Adrenal gland (tissue), 12 donors: Measurements from ENCODE around the gene DHFR. TPM values are rescaled to one million over a fixed set of nuclear protein-coding genes. Genes with fewer than 3 reads are reported as not detected.

Experiments used
- DNase-seq, 7 donors: peaks; one replicate each; pipeline ENCODE4 v3.0.0-alpha.2; 2019 to 2020
- H3K27ac ChIP-seq, 5 donors: fragments of 200-600 bp; sonication (generic) in 4 of 5; 1 replicate in 3 of 5; 2 replicates in 2 of 5; pipeline versions ENCODE4 v1.5.1 to v1.8.0; 2016 to 2020; ENCODE audit warnings: mild to moderate bottlenecking in 1 of 5
- H3K27me3 ChIP-seq: fragments of 200-600 bp; 2 replicates; pipeline ENCODE4 v1.8.0; 2021
- H3K36me3 ChIP-seq, 2 donors: fragments of 200-600 bp; replicated peaks in 1 of 2; 1 replicate in 1 of 2; 2 replicates in 1 of 2; pipeline versions ENCODE4 v1.5.1 to v1.8.0; 2018 to 2022
- H3K4me1 ChIP-seq, 2 donors: fragments of 200-600 bp; replicated peaks in 1 of 2; 1 replicate in 1 of 2; 2 replicates in 1 of 2; pipeline versions ENCODE4 v1.5.1 to v1.8.0; 2018 to 2021
- H3K4me3 ChIP-seq, 4 donors: fragments of 200-600 bp; sonication (generic) in 3 of 4; one replicate each; pipeline ENCODE4 v1.5.1; 2016 to 2018
- H3K9me3 ChIP-seq, 3 donors: fragments of 200-600 bp; sonication (generic) in 1 of 3; replicated peaks in 1 of 3; 1 replicate in 2 of 3; 2 replicates in 1 of 3; pipeline versions ENCODE4 v1.5.1 to v1.8.0; 2016 to 2021
- CTCF ChIP-seq, 6 experiments: fragments of 450-650 bp in 4 of 6; fragments of 200-600 bp in 2 of 6; sonication (generic) in 1 of 6; IDR thresholded peaks; 1 replicate in 5 of 6; 2 replicates in 1 of 6; pipeline versions ENCODE4 v1.5.1 to v1.8.0; 2016 to 2021; ENCODE audit warnings: antibody characterized with exemption in 6 of 6, mild to moderate bottlenecking in 2 of 6, moderate library complexity in 1 of 6
- POLR2A ChIP-seq, 2 donors: fragments of 450-650 bp; IDR thresholded peaks; one replicate each; pipeline ENCODE4 v1.6.1; 2017; ENCODE audit warnings: antibody characterized with exemption in 2 of 2, mild to moderate bottlenecking in 2 of 2, moderate library complexity in 1 of 2
- WGBS, 4 donors: extraction: QIAGEN DNeasy Blood & Tissue Kit in 2 of 4; methylation state at CpG; one replicate each; pipeline versions ENCODE4 v1.1.5 to v1.1.7; 2013 to 2017; 5-methylcytosine and 5-hydroxymethylcytosine counted together
- intact Hi-C, 2 donors: fragments of 100-400 bp; cut with DNase I; formaldehyde crosslinking; loops; one replicate each; pipeline versions ENCODE4 v1.14.1 to v1.15.0; 2022 to 2023
- polyA plus RNA-seq, 3 donors: library from polyadenylated mRNA; stranded (reverse); fragments of 200-250 nt in 2 of 3; fragments of 350-450 nt in 1 of 3; fragmentation: Illumina TruSeq in 1 of 3; extraction: RNeasy Lipid Tissue Mini Kit (QIAGEN cat#74804) in 1 of 3; gene quantifications; one replicate each; pipeline ENCODE4 v1.2.3, GENCODE V29; 2013 to 2014
- total RNA-seq, 9 donors: library from RNA; depleted of rRNA in 4 of 9; stranded (reverse); fragments of >200 nt in 4 of 9; fragments of 120-200 nt in 1 of 9; fragmentation: NEBNext Ultra II Directional in 1 of 9; extraction: Animal tissue kit (Norgen Biotek cat#: 25700) in 1 of 9; gene quantifications; one replicate each; pipeline versions ENCODE4 v1.1.0 to v1.2.4, GENCODE V29; 2013 to 2023
- donor health status: healthy with polysubstance abuse.
- donor health status: Bipolar disorder and iron deficiency.
- donor health status: DM: yes; HTN: yes; CAD: no.
- donor health status: DM: no; HTN: no; CAD: no.
- donor health status: DM: no; HTN: no; CAD: no.
- donor health status: DM: yes; HTN: yes; CAD: no.

The DHFR gene
- total and polyA plus RNA-seq, 12 donors: 4.4 to 24.2 (median 8.6) TPM

- H3K27ac ChIP-seq: no peak overlapping the region
- H3K4me1 ChIP-seq: no peaks in the 10 kb centered on the region
- no peaks in the 10 kb centered on the region for H3K27me3 ChIP-seq
- DNase-seq: no peak
- no peak overlapping the region for H3K4me3 ChIP-seq
- intact Hi-C loops: no loop called here
- TF ChIP-seq POLR2A (IDR thresholded peaks at IDR 0.05) (no peak), CTCF (IDR thresholded peaks at IDR 0.05) (peak; percentile 17 to 61 (median 43))
- peaks cover 0 to under 1% of the 10 kb centered on the region in 2 donors for H3K36me3 ChIP-seq
- H3K9me3 ChIP-seq: no peaks in the 10 kb centered on the region
These were observed 32.0 kb upstream of the DHFR start for GRCh38 chr5:80686757-80687156.

- Histone ChIP-seq H3K27ac (no peak overlapping the region), H3K27me3 (no peaks in the 10 kb centered on the region), H3K36me3 (peaks cover 0 to 51% of the 10 kb centered on the region in 2 donors), H3K4me1 (no peaks in the 10 kb centered on the region), H3K4me3 (no peak overlapping the region), H3K9me3 (no peaks in the 10 kb centered on the region)
- intact Hi-C loops: loop anchor here (10.0 kb wide), 1 partner anchor 192 kb away; the partner anchor contains the start of gene FAM151B (in 2 of the 2)
- 74 to 90% (median 85%) methylated on average over 6 of the region's 6 CpGs for WGBS, 4 donors
- DNase-seq: no peak
- no peak for TF ChIP-seq POLR2A (IDR thresholded peaks at IDR 0.05)
- no peak for TF ChIP-seq CTCF (IDR thresholded peaks at IDR 0.05)
These were observed 21.9 kb upstream of the DHFR start for GRCh38 chr5:80676706-80677105.

- intact Hi-C loops: loop anchor here (10.0 kb wide), 1 partner anchor 187 kb away; the partner anchor contains the start of gene FAM151B (in 2 of the 2)
These were observed 17.5 kb upstream of the DHFR start for GRCh38 chr5:80672140-80672736.

More at GRCh38 chr5:80672140-80672736, 17.5 kb upstream of the DHFR start:
- H3K27ac ChIP-seq: no peak overlapping the region
- peaks cover 0 to 42% of the 10 kb centered on the region in 2 donors for H3K36me3 ChIP-seq
- TF ChIP-seq POLR2A (IDR thresholded peaks at IDR 0.05): no peak
- TF ChIP-seq CTCF (IDR thresholded peaks at IDR 0.05): peak; percentile 69 to 90 (median 78)
- no peak overlapping the region for H3K4me3 ChIP-seq
- no peaks in the 10 kb centered on the region for H3K9me3 ChIP-seq
- no peaks in the 10 kb centered on the region for H3K27me3 ChIP-seq
- 8 to 17% (median 16%) methylated on average over 7 of the region's 7 CpGs for WGBS, 4 donors
- H3K4me1 ChIP-seq: no peaks in the 10 kb centered on the region
- DNase-seq: peak; percentile 67 to 90 (median 77)
